Gastroesophageal sphincter (tissue), 3 donors: ENCODE data around the gene CCL18.

ENCODE experiments used
- EP300 ChIP-seq: sonication (generic); formaldehyde crosslinking; IDR thresholded peaks from one replicate; pipeline ENCODE4 v1.6.1; 2017; ENCODE audit warnings: antibody characterized with exemption, mild to moderate bottlenecking
- POLR2A ChIP-seq, 2 donors: fragments of 450-650 bp; IDR thresholded peaks; one replicate each; pipeline ENCODE4 v1.6.1; 2017; ENCODE audit warnings: antibody characterized with exemption in 2 of 2, mild to moderate bottlenecking in 2 of 2, moderate library complexity in 1 of 2
- POLR2AphosphoS5 ChIP-seq: sonication (generic); formaldehyde crosslinking; IDR thresholded peaks from one replicate; pipeline ENCODE4 v1.6.1; 2017; ENCODE audit warnings: antibody characterized with exemption
- TF ChIP-seq, protein P1 (sequence below), 4 experiments: fragments of 200-600 bp in 2 of 4; fragments of 450-650 bp in 2 of 4; sonication (generic) in 1 of 4; IDR thresholded peaks; one replicate each; pipeline ENCODE4 v1.5.1; 2017 to 2019; ENCODE audit warnings: antibody characterized with exemption in 4 of 4, mild to moderate bottlenecking in 2 of 4, moderate library complexity in 2 of 4

DNA sequence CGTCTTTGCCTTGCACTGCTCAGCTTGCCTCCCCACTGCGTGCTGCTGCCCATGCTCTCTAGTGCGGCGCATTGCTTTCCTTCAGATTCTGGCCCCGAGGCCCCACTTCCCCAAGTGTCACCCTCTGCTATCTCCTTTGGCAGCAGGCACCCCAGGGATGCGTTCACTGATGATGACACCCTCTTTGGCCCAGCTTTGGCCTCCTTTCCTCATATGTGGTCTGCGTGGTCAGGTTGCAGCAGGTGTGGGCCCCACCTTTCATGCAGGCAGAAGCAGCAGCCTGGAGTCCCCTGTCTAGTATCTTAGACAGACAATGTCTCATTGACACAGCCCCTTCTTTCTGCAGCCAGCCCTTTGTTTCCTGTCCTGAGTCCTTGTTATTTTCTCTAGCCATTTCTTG, 30.7 kb downstream of the CCL18 start:
- TF ChIP-seq, protein P1, sequence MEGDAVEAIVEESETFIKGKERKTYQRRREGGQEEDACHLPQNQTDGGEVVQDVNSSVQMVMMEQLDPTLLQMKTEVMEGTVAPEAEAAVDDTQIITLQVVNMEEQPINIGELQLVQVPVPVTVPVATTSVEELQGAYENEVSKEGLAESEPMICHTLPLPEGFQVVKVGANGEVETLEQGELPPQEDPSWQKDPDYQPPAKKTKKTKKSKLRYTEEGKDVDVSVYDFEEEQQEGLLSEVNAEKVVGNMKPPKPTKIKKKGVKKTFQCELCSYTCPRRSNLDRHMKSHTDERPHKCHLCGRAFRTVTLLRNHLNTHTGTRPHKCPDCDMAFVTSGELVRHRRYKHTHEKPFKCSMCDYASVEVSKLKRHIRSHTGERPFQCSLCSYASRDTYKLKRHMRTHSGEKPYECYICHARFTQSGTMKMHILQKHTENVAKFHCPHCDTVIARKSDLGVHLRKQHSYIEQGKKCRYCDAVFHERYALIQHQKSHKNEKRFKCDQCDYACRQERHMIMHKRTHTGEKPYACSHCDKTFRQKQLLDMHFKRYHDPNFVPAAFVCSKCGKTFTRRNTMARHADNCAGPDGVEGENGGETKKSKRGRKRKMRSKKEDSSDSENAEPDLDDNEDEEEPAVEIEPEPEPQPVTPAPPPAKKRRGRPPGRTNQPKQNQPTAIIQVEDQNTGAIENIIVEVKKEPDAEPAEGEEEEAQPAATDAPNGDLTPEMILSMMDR (IDR thresholded peaks at IDR 0.05) = no peak
- TF ChIP-seq POLR2A (IDR thresholded peaks at IDR 0.05) (no peak), EP300 (no peak), POLR2AphosphoS5 (no peak)
